NCI-H2196 treated with DMSO at 0.1 percent for 48 hours (cell line): ENCODE results near the gene C22orf15.
"Not testable (repeated sequence)": the region's sequence is repeated elsewhere in the genome, so short reads cannot be mapped to it uniquely, and the experiment has no call there.

Experiments used
- DNase-seq: peaks from one replicate; lab custom pipeline; 2025; ENCODE audit not compliant: unreplicated experiment; lab: John Stamatoyannopoulos, UW

Gene C22orf15

GRCh38 chr22:23762842-23763578 is at the start of gene C22orf15:
Gene C22orf15 (plus strand): TSS chr22:23762990. CDS start chr22:23763307, 317 bp downstream.
- DNase-seq = no peak

GRCh38 chr22:23713696-23714595 is 48.8 kb upstream of the C22orf15 start:
- DNase-seq = no peak

- DNase-seq = no peak
These were observed 47.9 kb upstream of the C22orf15 start for GRCh38 chr22:23714596-23715578.

- DNase-seq = no peak
These were observed 46.9 kb upstream of the C22orf15 start for GRCh38 chr22:23715806-23716375.

- peak; percentile 36 for DNase-seq
These were observed 45.7 kb upstream of the C22orf15 start for GRCh38 chr22:23716811-23717801.

GRCh38 chr22:23718371-23719165 is 44.2 kb upstream of the C22orf15 start:
- no peak for DNase-seq

- no peak for DNase-seq
These were observed 41.9 kb upstream of the C22orf15 start for GRCh38 chr22:23720855-23721254.

GRCh38 chr22:23722160-23722559 is 40.6 kb upstream of the C22orf15 start:
- DNase-seq = no peak

GRCh38 chr22:23722724-23723123 is 40.1 kb upstream of the C22orf15 start:
- DNase-seq = no peak

- DNase-seq = not testable (repeated sequence)
These were observed 34.7 kb upstream of the C22orf15 start for GRCh38 chr22:23728108-23728507.

GRCh38 chr22:23737696-23738095 is 25.1 kb upstream of the C22orf15 start:
- DNase-seq = no peak

GRCh38 chr22:23742505-23743264 is 20.1 kb upstream of the C22orf15 start:
- no peak for DNase-seq

- DNase-seq = no peak
These were observed 19.5 kb upstream of the C22orf15 start for GRCh38 chr22:23743303-23743705.

GRCh38 chr22:23744001-23744400 is 18.8 kb upstream of the C22orf15 start:
- no peak for DNase-seq

- no peak for DNase-seq
These were observed 18.3 kb upstream of the C22orf15 start for GRCh38 chr22:23744485-23744884.

GRCh38 chr22:23745791-23746190 is 17.0 kb upstream of the C22orf15 start:
- DNase-seq = no peak

GRCh38 chr22:23749841-23750301 is 12.9 kb upstream of the C22orf15 start:
- no peak for DNase-seq

GRCh38 chr22:23750367-23750713 is 12.4 kb upstream of the C22orf15 start:
- no peak for DNase-seq
